H9 (cell line): ENCODE results near the gene PMF1. TPM values are rescaled to one million over a fixed set of nuclear protein-coding genes. Genes with fewer than 3 reads are reported as not detected.

Source experiments
- DNase-seq: peaks from one replicate; pipeline ENCODE4 v3.0.0-alpha.2; 2017
- H2AFZ ChIP-seq: one replicate; pipeline ENCODE4 v1.6.1; 2013; ENCODE audit warnings: mild to moderate bottlenecking, low read length, control low read depth, moderate library complexity
- H2AK5ac ChIP-seq: 2 replicates; pipeline ENCODE4 v1.6.1; 2013; ENCODE audit warnings: low read length, control low read depth, mixed read lengths; ENCODE audit not compliant: insufficient read length
- H2BK120ac ChIP-seq: one replicate; pipeline ENCODE4 v1.6.1; 2013; ENCODE audit warnings: low read depth, mild to moderate bottlenecking, low read length, control low read depth, inconsistent platforms; ENCODE audit not compliant: poor library complexity, severe bottlenecking
- H2BK12ac ChIP-seq: 2 replicates; pipeline ENCODE4 v1.6.1; 2013; ENCODE audit warnings: low read length, control low read depth, mixed read lengths, low read depth; ENCODE audit not compliant: insufficient read length
- H2BK15ac ChIP-seq: 2 replicates; pipeline ENCODE4 v1.6.1; 2013; ENCODE audit warnings: low read depth, low read length, control low read depth
- H2BK20ac ChIP-seq: one replicate; pipeline ENCODE4 v1.6.1; 2013; ENCODE audit warnings: low read depth, mild to moderate bottlenecking, low read length, control low read depth, inconsistent platforms; ENCODE audit not compliant: poor library complexity, severe bottlenecking
- H2BK5ac ChIP-seq: 2 replicates; pipeline ENCODE4 v1.6.1; 2013; ENCODE audit warnings: low read length, control low read depth, mixed read lengths; ENCODE audit not compliant: insufficient read length
- H3K14ac ChIP-seq: 2 replicates; pipeline ENCODE4 v1.6.1; 2013; ENCODE audit warnings: low read length, control low read depth; ENCODE audit not compliant: insufficient read depth
- H3K18ac ChIP-seq: 2 replicates; pipeline ENCODE4 v1.6.1; 2013; ENCODE audit warnings: low read depth, mild to moderate bottlenecking, mixed read lengths, low read length, control low read depth; ENCODE audit not compliant: insufficient read length
- H3K23ac ChIP-seq: 2 replicates; pipeline ENCODE4 v1.6.1; 2013; ENCODE audit warnings: low read length, control low read depth, mixed read lengths, low read depth; ENCODE audit not compliant: insufficient read length
- H3K23me2 ChIP-seq: 2 replicates; pipeline ENCODE4 v1.6.1; 2013; ENCODE audit warnings: low read depth, mild to moderate bottlenecking, mixed read lengths, low read length, control low read depth; ENCODE audit not compliant: insufficient read length, poor library complexity, severe bottlenecking
- H3K27ac ChIP-seq: 2 replicates; pipeline ENCODE4 v1.5.1; 2013; ENCODE audit warnings: low read length, control low read depth, mixed read lengths, low read depth; ENCODE audit not compliant: insufficient read length
- H3K27me3 ChIP-seq: 2 replicates; pipeline ENCODE4 v1.6.1; 2013; ENCODE audit warnings: low read length, control low read depth, inconsistent platforms; ENCODE audit not compliant: insufficient read depth
- H3K4ac ChIP-seq: 2 replicates; pipeline ENCODE4 v1.6.1; 2013; ENCODE audit warnings: low read depth, mild to moderate bottlenecking, control low read depth, inconsistent platforms, low read length, moderate library complexity
- H3K4me1 ChIP-seq: 2 replicates; pipeline ENCODE4 v1.6.1; 2013; ENCODE audit warnings: low read length, control low read depth, inconsistent platforms; ENCODE audit not compliant: insufficient read depth
- H3K4me2 ChIP-seq: 2 replicates; pipeline ENCODE4 v1.6.1; 2013; ENCODE audit warnings: low read length, control low read depth, mixed read lengths; ENCODE audit not compliant: insufficient read length, insufficient read depth
- H3K56ac ChIP-seq: 2 replicates; pipeline ENCODE4 v1.6.1; 2013; ENCODE audit warnings: low read depth, mild to moderate bottlenecking, mixed read lengths, low read length, control low read depth; ENCODE audit not compliant: insufficient read length
- H3K79me1 ChIP-seq: 2 replicates; pipeline ENCODE4 v1.6.1; 2013; ENCODE audit warnings: low read depth, mild to moderate bottlenecking, moderate library complexity, low read length, control low read depth, inconsistent platforms; ENCODE audit not compliant: insufficient read depth, poor library complexity, severe bottlenecking
- H3K79me2 ChIP-seq: 2 replicates; pipeline ENCODE4 v1.6.1; 2013; ENCODE audit warnings: low read length, control low read depth, inconsistent platforms; ENCODE audit not compliant: insufficient read depth
- H3K9ac ChIP-seq: 2 replicates; pipeline ENCODE4 v1.6.1; 2013; ENCODE audit warnings: low read length, control low read depth, mixed read lengths; ENCODE audit not compliant: insufficient read length; ENCODE audit errors: extremely low read depth
- H3K9me3 ChIP-seq: one replicate; pipeline ENCODE4 v1.6.1; 2013; ENCODE audit warnings: low read depth, low read length, inconsistent platforms; ENCODE audit not compliant: control insufficient read depth
- H3T11ph ChIP-seq: one replicate; pipeline ENCODE4 v1.6.1; 2013; ENCODE audit warnings: mild to moderate bottlenecking, low read length, control low read depth, inconsistent platforms
- H4K20me1 ChIP-seq: one replicate; pipeline ENCODE4 v1.6.1; 2013; ENCODE audit not compliant: control insufficient read depth, insufficient read length, insufficient read depth
- H4K5ac ChIP-seq: 2 replicates; pipeline ENCODE4 v1.6.1; 2013; ENCODE audit warnings: low read depth, mild to moderate bottlenecking, mixed read lengths, low read length, control low read depth; ENCODE audit not compliant: insufficient read length
- H4K8ac ChIP-seq: replicated peaks from 2 replicates; pipeline ENCODE4 v1.6.1; 2013; ENCODE audit warnings: low read length, control low read depth, mixed read lengths, low read depth; ENCODE audit not compliant: insufficient read length
- H4K91ac ChIP-seq: 2 replicates; pipeline ENCODE4 v1.6.1; 2013; ENCODE audit warnings: low read depth, mild to moderate bottlenecking, moderate library complexity, mixed read lengths, low read length, control low read depth; ENCODE audit not compliant: insufficient read length
- H3K27ac Mint-ChIP-seq, 3 experiments: 2 replicates in 2 of 3; 3 replicates in 1 of 3; pipeline ENCODE4 v1.8.0; 2020 to 2021; ENCODE audit warnings: mixed read lengths in 3 of 3, mild to moderate bottlenecking in 1 of 3, moderate library complexity in 1 of 3
- H3K27me3 Mint-ChIP-seq: 2 replicates; pipeline ENCODE4 v1.8.0; 2021; ENCODE audit warnings: low read depth, mild to moderate bottlenecking, moderate library complexity, mixed read lengths
- H3K36me3 Mint-ChIP-seq, 3 experiments: 2 replicates in 2 of 3; 3 replicates in 1 of 3; pipeline ENCODE4 v1.8.0; 2020 to 2021; ENCODE audit warnings: low read depth in 3 of 3, mixed read lengths in 3 of 3; ENCODE audit not compliant: insufficient read depth in 1 of 3
- H3K4me1 Mint-ChIP-seq, 2 experiments: 2 replicates each; pipeline ENCODE4 v1.8.0; 2020; ENCODE audit warnings: mixed read lengths in 2 of 2
- H3K4me3 Mint-ChIP-seq, 2 experiments: 2 replicates in 1 of 2; 3 replicates in 1 of 2; pipeline ENCODE4 v1.8.0; 2020 to 2021; ENCODE audit warnings: mild to moderate bottlenecking in 2 of 2, mixed read lengths in 2 of 2, moderate library complexity in 1 of 2
- H3K9me3 Mint-ChIP-seq, 2 experiments: 2 replicates in 1 of 2; 3 replicates in 1 of 2; pipeline ENCODE4 v1.8.0; 2020; ENCODE audit warnings: mild to moderate bottlenecking in 2 of 2, mixed read lengths in 2 of 2, moderate library complexity in 1 of 2
- WGBS: extraction: QIAGEN DNeasy Blood & Tissue Kit; methylation state at CpG from one replicate; pipeline ENCODE4 v1.1.7; 2013; ENCODE audit warnings: missing lambda C conversion rate, low lambda C conversion rate, mixed read lengths; ENCODE audit not compliant: insufficient read length; ENCODE audit errors: extremely low coverage; 5-methylcytosine and 5-hydroxymethylcytosine counted together
- total RNA-seq: library from RNA; stranded (reverse); gene quantifications from 2 replicates; pipeline ENCODE4 v1.2.1, GENCODE V29; 2021
- TF ChIP-seq, protein P1 (sequence below): fragments of 200-600 bp; sonication (generic); conservative IDR thresholded peaks from 3 replicates; pipeline ENCODE4 v1.8.0; 2021; ENCODE audit warnings: antibody characterized with exemption, mild to moderate bottlenecking

Gene PMF1
- total RNA-seq, 1 experiment from 2014 or later = 136 TPM

DNA sequence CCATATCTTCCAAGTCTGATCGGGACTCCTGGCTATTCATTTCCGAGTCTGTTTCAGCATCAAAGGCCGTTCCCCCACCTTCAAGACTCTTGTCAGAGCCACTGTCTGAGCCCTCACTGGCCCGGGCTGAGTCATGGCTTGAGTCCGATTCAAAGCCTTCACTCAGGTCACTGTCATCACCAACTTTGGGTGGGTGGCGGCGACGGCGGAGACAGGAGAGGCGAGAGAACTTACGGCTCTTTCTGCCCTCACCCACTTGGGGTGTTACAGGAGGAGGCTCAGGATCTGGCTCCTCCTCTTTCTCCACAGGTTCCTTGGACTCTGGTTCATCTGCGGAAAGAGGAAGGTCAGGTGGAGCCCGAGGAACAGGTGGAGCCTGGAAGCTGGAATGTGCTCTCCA, 53.2 kb downstream of the PMF1 start:
- Histone ChIP-seq H3K4me2 (no peak overlapping the region), H2AFZ (no peak overlapping the region), H3T11ph (no peak overlapping the region), H2BK20ac (no peak overlapping the region), H3K79me1 (no peaks in the 10 kb centered on the region), H4K5ac (no peak overlapping the region), H4K91ac (no peak overlapping the region), H3K9ac (no peak overlapping the region), H4K20me1 (no peaks in the 10 kb centered on the region), H3K18ac (no peak overlapping the region), H3K27me3 (no peaks in the 10 kb centered on the region), H3K27ac (no peak overlapping the region), H3K4ac (no peak overlapping the region), H3K9me3 (no peaks in the 10 kb centered on the region), H2BK12ac (no peak overlapping the region), H3K79me2 (no peaks in the 10 kb centered on the region), H2AK5ac (no peak overlapping the region), H3K23ac (no peak overlapping the region), H3K56ac (no peak overlapping the region), H3K23me2 (no peaks in the 10 kb centered on the region), H3K4me1 (no peaks in the 10 kb centered on the region), H3K14ac (no peak overlapping the region), H2BK5ac (no peak overlapping the region), H2BK15ac (no peak overlapping the region), H2BK120ac (no peak overlapping the region), H4K8ac (no peak overlapping the region)
- WGBS = no CpG with 5 or more reads among the region's 13 CpGs
- peak overlapping the region in 1 of 3 experiments; percentile 82; a peak in 1 of 7 replicates for H3K27ac Mint-ChIP-seq
- TF ChIP-seq, protein P1, sequence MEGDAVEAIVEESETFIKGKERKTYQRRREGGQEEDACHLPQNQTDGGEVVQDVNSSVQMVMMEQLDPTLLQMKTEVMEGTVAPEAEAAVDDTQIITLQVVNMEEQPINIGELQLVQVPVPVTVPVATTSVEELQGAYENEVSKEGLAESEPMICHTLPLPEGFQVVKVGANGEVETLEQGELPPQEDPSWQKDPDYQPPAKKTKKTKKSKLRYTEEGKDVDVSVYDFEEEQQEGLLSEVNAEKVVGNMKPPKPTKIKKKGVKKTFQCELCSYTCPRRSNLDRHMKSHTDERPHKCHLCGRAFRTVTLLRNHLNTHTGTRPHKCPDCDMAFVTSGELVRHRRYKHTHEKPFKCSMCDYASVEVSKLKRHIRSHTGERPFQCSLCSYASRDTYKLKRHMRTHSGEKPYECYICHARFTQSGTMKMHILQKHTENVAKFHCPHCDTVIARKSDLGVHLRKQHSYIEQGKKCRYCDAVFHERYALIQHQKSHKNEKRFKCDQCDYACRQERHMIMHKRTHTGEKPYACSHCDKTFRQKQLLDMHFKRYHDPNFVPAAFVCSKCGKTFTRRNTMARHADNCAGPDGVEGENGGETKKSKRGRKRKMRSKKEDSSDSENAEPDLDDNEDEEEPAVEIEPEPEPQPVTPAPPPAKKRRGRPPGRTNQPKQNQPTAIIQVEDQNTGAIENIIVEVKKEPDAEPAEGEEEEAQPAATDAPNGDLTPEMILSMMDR = no peak
- H3K27me3 Mint-ChIP-seq = no peaks in the 10 kb centered on the region
- no peaks in the 10 kb centered on the region for H3K9me3 Mint-ChIP-seq
- H3K36me3 Mint-ChIP-seq = peaks cover 66 to 94% (median 78%) of the 10 kb centered on the region in 3 experiments
- no peak for DNase-seq
- H3K4me1 Mint-ChIP-seq = no peaks in the 10 kb centered on the region
- no peak overlapping the region; a peak in 1 of 5 replicates for H3K4me3 Mint-ChIP-seq
